CD8-positive, alpha-beta memory T cell (primary cell): ENCODE measurements around the gene ZNF853. TPM values are rescaled to one million over a fixed set of nuclear protein-coding genes. Genes with fewer than 3 reads are reported as not detected.
A peak's percentile ranks its signal among the peaks of the same experiment; 100 is the strongest.
"Not testable (repeated sequence)": the region's sequence is repeated elsewhere in the genome, so short reads cannot be mapped to it uniquely, and the experiment has no call there.

ENCODE experiments used
- CTCF ChIA-PET: fragments of 350-600 bp; sonication (Branson Sonifier 250); formaldehyde crosslinking; loops from one replicate; lab custom pipeline; 2021; ENCODE audit warnings: antibody characterized with exemption; lab: Charles Lee
- POLR2A ChIA-PET: fragments of 350-600 bp; sonication (Branson Sonifier 250); formaldehyde crosslinking; loops from one replicate; lab custom pipeline; 2021; ENCODE audit warnings: antibody characterized with exemption; lab: Charles Lee
- DNase-seq, 5 donors: peaks; one replicate each; pipeline versions ENCODE4 v3.0.0 to v3.0.0-alpha.2; 2020 to 2022; ENCODE audit warnings: mixed read lengths in 1 of 5
- H3K27ac ChIP-seq: one replicate; pipeline ENCODE4 v1.7.0; 2013; ENCODE audit warnings: low read depth, mild to moderate bottlenecking, low read length, moderate library complexity
- H3K27me3 ChIP-seq: 2 replicates; pipeline ENCODE4 v1.7.0; 2013; ENCODE audit warnings: low read length, mild to moderate bottlenecking; ENCODE audit not compliant: insufficient read depth, poor library complexity, severe bottlenecking
- H3K36me3 ChIP-seq: 2 replicates; pipeline ENCODE4 v1.7.0; 2013; ENCODE audit warnings: mild to moderate bottlenecking, low read length, moderate library complexity; ENCODE audit not compliant: insufficient read depth
- H3K4me1 ChIP-seq: 2 replicates; pipeline ENCODE4 v1.7.0; 2013; ENCODE audit warnings: mild to moderate bottlenecking, low read length, moderate library complexity; ENCODE audit not compliant: insufficient read depth
- H3K4me3 ChIP-seq: 2 replicates; pipeline ENCODE4 v1.7.0; 2013; ENCODE audit warnings: mild to moderate bottlenecking, low read length
- H3K9me3 ChIP-seq: 2 replicates; pipeline ENCODE4 v1.7.0; 2013; ENCODE audit warnings: mild to moderate bottlenecking, low read length
- H3K27ac Mint-ChIP-seq, 8 donors: one replicate each; pipeline ENCODE4 v1.8.0; 2020 to 2021; ENCODE audit warnings: mixed read lengths in 8 of 8, mild to moderate bottlenecking in 6 of 8, inconsistent platforms in 3 of 8, moderate library complexity in 3 of 8
- H3K27me3 Mint-ChIP-seq, 2 donors: one replicate each; pipeline ENCODE4 v1.8.0; 2020 to 2021; ENCODE audit warnings: mixed read lengths in 2 of 2, mild to moderate bottlenecking in 1 of 2, moderate library complexity in 1 of 2
- H3K36me3 Mint-ChIP-seq, 3 donors: one replicate each; pipeline ENCODE4 v1.8.0; 2020 to 2021; ENCODE audit warnings: mixed read lengths in 3 of 3, inconsistent platforms in 1 of 3, mild to moderate bottlenecking in 1 of 3
- H3K4me1 Mint-ChIP-seq, 3 donors: one replicate each; pipeline ENCODE4 v1.8.0; 2020 to 2021; ENCODE audit warnings: mixed read lengths in 3 of 3, inconsistent platforms in 1 of 3, mild to moderate bottlenecking in 1 of 3
- H3K4me3 Mint-ChIP-seq, 7 donors: one replicate each; pipeline ENCODE4 v1.8.0; 2020 to 2021; ENCODE audit warnings: mixed read lengths in 7 of 7, mild to moderate bottlenecking in 6 of 7, moderate library complexity in 4 of 7, inconsistent platforms in 2 of 7
- H3K9me3 Mint-ChIP-seq, 5 donors: one replicate each; pipeline ENCODE4 v1.8.0; 2020 to 2022; ENCODE audit warnings: mixed read lengths in 5 of 5, mild to moderate bottlenecking in 3 of 5, moderate library complexity in 2 of 5, inconsistent platforms in 1 of 5
- polyA plus RNA-seq: library from polyadenylated mRNA; unstranded; fragments of 300-500 nt; fragmentation: Illumina TruSeq; gene quantifications from one replicate; pipeline ENCODE4 v1.2.3, GENCODE V29; 2021
- total RNA-seq, 2 experiments: library from RNA; stranded (reverse); gene quantifications; one replicate each; pipeline ENCODE4 v1.2.3, GENCODE V29; 2021

Gene ZNF853
- total and polyA plus RNA-seq, 3 experiments from 2014 or later = 3.5 to 11.2 (median 4.5) TPM

GRCh38 chr7:6630007-6630849 lies 14.8 kb downstream of the ZNF853 start:
- DNase-seq = no peak
- Mint-ChIP-seq H3K9me3 (no peaks in the 10 kb centered on the region), H3K4me1 (peaks cover 4 to 10% (median 6%) of the 10 kb centered on the region in 3 donors), H3K27me3 (peaks cover 0 to 1% of the 10 kb centered on the region in 2 donors), H3K36me3 (no peaks in the 10 kb centered on the region), H3K4me3 (no peak overlapping the region), H3K27ac (peak overlapping the region in 1 of 8 donors; percentile 51)
- Histone ChIP-seq H3K9me3 (no peaks in the 10 kb centered on the region), H3K4me3 (no peak overlapping the region), H3K27ac (no peak overlapping the region), H3K27me3 (no peaks in the 10 kb centered on the region), H3K36me3 (no peaks in the 10 kb centered on the region), H3K4me1 (peaks cover 3% of the 10 kb centered on the region)
- POLR2A ChIA-PET = no interaction called here
- CTCF ChIA-PET = no interaction called here

- H3K4me1 ChIP-seq = no peaks in the 10 kb centered on the region
- H3K4me3 ChIP-seq = no peak overlapping the region
- CTCF ChIA-PET = no interaction called here
- Mint-ChIP-seq H3K4me3 (peak overlapping the region in 1 of 7 donors; percentile 37), H3K4me1 (peaks cover 0 to 11% (median 3%) of the 10 kb centered on the region in 3 donors), H3K9me3 (no peaks in the 10 kb centered on the region), H3K36me3 (no peaks in the 10 kb centered on the region), H3K27ac (peak overlapping the region in 1 of 8 donors; percentile 74), H3K27me3 (peaks cover 0 to 1% of the 10 kb centered on the region in 2 donors)
- no peaks in the 10 kb centered on the region for H3K9me3 ChIP-seq
- H3K27ac ChIP-seq = no peak overlapping the region
- POLR2A ChIA-PET = no interaction called here
- no peaks in the 10 kb centered on the region for H3K36me3 ChIP-seq
- no peaks in the 10 kb centered on the region for H3K27me3 ChIP-seq
- no peak for DNase-seq
Measured at GRCh38 chr7:6631605-6632004, 16.2 kb downstream of the ZNF853 start.

- peak overlapping the region in 2 of 8 donors; percentile 74 to 93 for H3K27ac Mint-ChIP-seq
- no peaks in the 10 kb centered on the region for H3K9me3 Mint-ChIP-seq
- ChIA-PET POLR2A (no interaction called here), CTCF (interaction anchor here (1.0 to 1.4 kb wide), 2 partner anchors 13 to 56 kb away, joined by 3 to 4 read pairs; no protein-coding TSS in a partner anchor)
- peak overlapping the region in 2 of 7 donors; percentile 1 to 77 for H3K4me3 Mint-ChIP-seq
- peaks cover 0 to 1% of the 10 kb centered on the region in 2 donors for H3K27me3 Mint-ChIP-seq
- H3K4me1 ChIP-seq = peaks cover 13% of the 10 kb centered on the region
- H3K4me3 ChIP-seq = no peak overlapping the region
- DNase-seq = no peak
- H3K36me3 ChIP-seq = no peaks in the 10 kb centered on the region
- H3K36me3 Mint-ChIP-seq = peaks cover 0 to 6% (median 0%) of the 10 kb centered on the region in 3 donors
- peaks cover 12 to 22% (median 13%) of the 10 kb centered on the region in 3 donors for H3K4me1 Mint-ChIP-seq
- no peaks in the 10 kb centered on the region for H3K9me3 ChIP-seq
- no peaks in the 10 kb centered on the region for H3K27me3 ChIP-seq
- H3K27ac ChIP-seq = no peak overlapping the region
Measured at GRCh38 chr7:6634021-6634420, 18.6 kb downstream of the ZNF853 start.

GRCh38 chr7:6634971-6635370 lies 19.6 kb downstream of the ZNF853 start:
- Mint-ChIP-seq H3K4me1 (peaks cover 18 to 32% (median 23%) of the 10 kb centered on the region in 3 donors), H3K36me3 (peaks cover 0 to 15% (median 0%) of the 10 kb centered on the region in 3 donors), H3K4me3 (peak overlapping the region; percentile 14 to 88 (median 77)), H3K27ac (peak overlapping the region in 3 of 8 donors; percentile 46 to 66 (median 60))
- H3K27me3 ChIP-seq, H3K36me3 ChIP-seq, H3K9me3 ChIP-seq, CTCF ChIA-PET, H3K4me3 ChIP-seq, DNase-seq, H3K27ac ChIP-seq, POLR2A ChIA-PET, H3K9me3 Mint-ChIP-seq, H3K27me3 Mint-ChIP-seq: not testable (repeated sequence)
- H3K4me1 ChIP-seq = peaks cover 22% of the 10 kb centered on the region

GRCh38 chr7:6636741-6637543 lies 21.5 kb downstream of the ZNF853 start, which contains the start of gene ZNF316:
Gene ZNF316 (plus strand): TSS chr7:6637318. CDS start chr7:6642410, 5,092 bp downstream.
- DNase-seq = peak; percentile 44 to 68 (median 54)
- no peaks in the 10 kb centered on the region for H3K27me3 Mint-ChIP-seq
- Histone ChIP-seq H3K4me1 (peaks cover 22% of the 10 kb centered on the region), H3K4me3 (peak within 1 kb of the TSS; percentile 50), H3K36me3 (no peaks in the 10 kb centered on the region), H3K9me3 (no peaks in the 10 kb centered on the region), H3K27me3 (no peaks in the 10 kb centered on the region), H3K27ac (peak within 1 kb of the TSS; percentile 61)
- CTCF ChIA-PET = interaction anchor here (1.0 to 2.1 kb wide), 3 partner anchors 16 to 114 kb away, joined by 3 to 11 read pairs (median 4); no protein-coding TSS in a partner anchor
- H3K9me3 Mint-ChIP-seq = no peaks in the 10 kb centered on the region
- POLR2A ChIA-PET = interaction anchor here (1.0 kb wide), 2 partner anchors 16 to 47 kb away, joined by 3 to 6 read pairs; partner anchors contain the start of gene INTS15
- peaks cover 0 to 32% (median 4%) of the 10 kb centered on the region in 3 donors for H3K36me3 Mint-ChIP-seq
- H3K4me3 Mint-ChIP-seq = peak within 1 kb of the TSS; percentile 85 to 90 (median 88)
- peaks cover 25 to 44% (median 31%) of the 10 kb centered on the region in 3 donors for H3K4me1 Mint-ChIP-seq
- H3K27ac Mint-ChIP-seq = peak within 1 kb of the TSS; percentile 86 to 97 (median 94)

- CTCF ChIA-PET = interaction anchor here (1.0 to 2.1 kb wide), 3 partner anchors 16 to 47 kb away, joined by 3 to 11 read pairs (median 4); no protein-coding TSS in a partner anchor
- Mint-ChIP-seq H3K27ac (peak overlapping the region; percentile 86 to 97 (median 94)), H3K36me3 (peaks cover 0 to 40% (median 4%) of the 10 kb centered on the region in 3 donors), H3K4me1 (peaks cover 25 to 44% (median 31%) of the 10 kb centered on the region in 3 donors), H3K27me3 (no peaks in the 10 kb centered on the region), H3K4me3 (peak overlapping the region; percentile 85 to 90 (median 88)), H3K9me3 (no peaks in the 10 kb centered on the region)
- Histone ChIP-seq H3K27ac (peak overlapping the region; percentile 61), H3K4me3 (peak overlapping the region; percentile 50), H3K9me3 (no peaks in the 10 kb centered on the region), H3K36me3 (no peaks in the 10 kb centered on the region), H3K27me3 (no peaks in the 10 kb centered on the region), H3K4me1 (peaks cover 22% of the 10 kb centered on the region)
- POLR2A ChIA-PET = interaction anchor here (1.0 kb wide), 2 partner anchors 16 to 48 kb away, joined by 3 to 6 read pairs; partner anchors contain the start of gene INTS15
- DNase-seq = peak; percentile 52 to 79 (median 63)
Measured at GRCh38 chr7:6637544-6638229, 22.3 kb downstream of the ZNF853 start.

- Mint-ChIP-seq H3K27ac (peak overlapping the region; percentile 86 to 97 (median 94)), H3K36me3 (peaks cover 0 to 50% (median 4%) of the 10 kb centered on the region in 3 donors), H3K4me3 (peak overlapping the region; percentile 85 to 90 (median 88)), H3K9me3 (no peaks in the 10 kb centered on the region), H3K27me3 (no peaks in the 10 kb centered on the region), H3K4me1 (peaks cover 25 to 44% (median 31%) of the 10 kb centered on the region in 3 donors)
- H3K27me3 ChIP-seq = no peaks in the 10 kb centered on the region
- no peak overlapping the region for H3K27ac ChIP-seq
- CTCF ChIA-PET = interaction anchor here (1.2 kb wide), 1 partner anchor 49 kb away, joined by 4 read pairs; no protein-coding TSS in a partner anchor
- H3K9me3 ChIP-seq = no peaks in the 10 kb centered on the region
- POLR2A ChIA-PET = no interaction called here
- no peak for DNase-seq
- peaks cover 22% of the 10 kb centered on the region for H3K4me1 ChIP-seq
- no peak overlapping the region for H3K4me3 ChIP-seq
- no peaks in the 10 kb centered on the region for H3K36me3 ChIP-seq
Measured at GRCh38 chr7:6639032-6639431, 23.6 kb downstream of the ZNF853 start.
